ENCODE measurements around the gene KRT81. TPM values are rescaled to one million over a fixed set of nuclear protein-coding genes. Genes with fewer than 3 reads are reported as not detected.
A peak's percentile ranks its signal among the peaks of the same experiment; 100 is the strongest.
"Not testable (repeated sequence)": the region's sequence is repeated elsewhere in the genome, so short reads cannot be mapped to it uniquely, and the experiment has no call there.

KRT81 gene
- total RNA-seq, 1 donor from 2014 or later = not detected

- peaks cover 41% of the 10 kb centered on the region for H3K27me3 ChIP-seq
- no peak for DNase-seq
Measured at GRCh38 chr12:52306731-52307130, 15.4 kb upstream of the KRT81 start.

GRCh38 chr12:52305921-52306705, 14.8 kb upstream of the KRT81 start:
- no peak overlapping the region for H3K4me3 ChIP-seq
- H3K27ac ChIP-seq = no peak overlapping the region
- intact Hi-C loops (cut with DNase I) = no loop called here
- TF ChIP-seq, protein P1, sequence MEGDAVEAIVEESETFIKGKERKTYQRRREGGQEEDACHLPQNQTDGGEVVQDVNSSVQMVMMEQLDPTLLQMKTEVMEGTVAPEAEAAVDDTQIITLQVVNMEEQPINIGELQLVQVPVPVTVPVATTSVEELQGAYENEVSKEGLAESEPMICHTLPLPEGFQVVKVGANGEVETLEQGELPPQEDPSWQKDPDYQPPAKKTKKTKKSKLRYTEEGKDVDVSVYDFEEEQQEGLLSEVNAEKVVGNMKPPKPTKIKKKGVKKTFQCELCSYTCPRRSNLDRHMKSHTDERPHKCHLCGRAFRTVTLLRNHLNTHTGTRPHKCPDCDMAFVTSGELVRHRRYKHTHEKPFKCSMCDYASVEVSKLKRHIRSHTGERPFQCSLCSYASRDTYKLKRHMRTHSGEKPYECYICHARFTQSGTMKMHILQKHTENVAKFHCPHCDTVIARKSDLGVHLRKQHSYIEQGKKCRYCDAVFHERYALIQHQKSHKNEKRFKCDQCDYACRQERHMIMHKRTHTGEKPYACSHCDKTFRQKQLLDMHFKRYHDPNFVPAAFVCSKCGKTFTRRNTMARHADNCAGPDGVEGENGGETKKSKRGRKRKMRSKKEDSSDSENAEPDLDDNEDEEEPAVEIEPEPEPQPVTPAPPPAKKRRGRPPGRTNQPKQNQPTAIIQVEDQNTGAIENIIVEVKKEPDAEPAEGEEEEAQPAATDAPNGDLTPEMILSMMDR (IDR thresholded peaks at IDR 0.05) = peak; percentile 24
- DNase-seq = no peak
- no peak for ATAC-seq
- H3K4me1 ChIP-seq = no peaks in the 10 kb centered on the region
- peaks cover 37% of the 10 kb centered on the region for H3K27me3 ChIP-seq
- no peaks in the 10 kb centered on the region for H3K9me3 ChIP-seq
- no peaks in the 10 kb centered on the region for H3K36me3 ChIP-seq

More at GRCh38 chr12:52306731-52307130, 15.4 kb upstream of the KRT81 start:
- no peak for ATAC-seq
- intact Hi-C loops (cut with DNase I) = no loop called here
- Histone ChIP-seq H3K36me3 (no peaks in the 10 kb centered on the region), H3K4me1 (no peaks in the 10 kb centered on the region), H3K4me3 (no peak overlapping the region), H3K27ac (no peak overlapping the region), H3K9me3 (no peaks in the 10 kb centered on the region)
- TF ChIP-seq, protein P1 (IDR thresholded peaks at IDR 0.05) = no peak

GRCh38 chr12:52304941-52305411, 13.6 kb upstream of the KRT81 start:
- H3K4me3 ChIP-seq; H3K9me3 ChIP-seq; H3K36me3 ChIP-seq; DNase-seq; H3K27ac ChIP-seq; intact Hi-C loops (cut with DNase I); H3K4me1 ChIP-seq: not testable (repeated sequence)
- peak; percentile 6 for ATAC-seq
- peaks cover 34% of the 10 kb centered on the region for H3K27me3 ChIP-seq

DNA sequence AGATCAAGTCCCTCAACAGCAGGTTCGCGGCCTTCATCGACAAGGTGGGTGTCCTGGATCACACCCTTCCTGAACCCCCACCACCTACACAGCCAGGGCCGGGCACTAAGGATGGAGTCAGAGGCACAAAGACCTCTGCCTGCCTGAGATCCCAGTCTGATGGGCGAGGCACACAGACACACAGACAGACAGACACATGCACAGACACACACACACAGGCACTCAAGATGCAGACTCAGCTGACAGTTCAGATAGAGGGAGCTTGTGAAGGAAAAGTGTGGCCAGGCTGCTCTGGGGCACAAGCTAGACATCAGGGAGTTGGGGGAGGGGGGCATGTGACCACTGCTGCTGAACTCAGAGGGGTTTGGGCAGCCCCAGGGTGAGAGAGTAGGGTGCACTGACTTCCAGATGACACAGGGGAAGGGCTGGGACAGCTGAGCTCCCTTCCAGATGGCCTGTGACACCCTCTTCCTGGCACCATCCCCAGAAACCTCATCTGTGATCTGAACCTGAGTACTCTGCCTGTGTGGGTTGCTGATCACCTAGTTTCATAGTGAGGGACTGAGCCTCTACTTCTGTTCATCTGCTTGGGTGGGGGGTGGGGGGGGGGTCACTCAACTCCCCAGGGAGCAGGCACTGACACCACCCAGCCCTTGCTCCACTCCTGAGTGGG, 11.0 kb upstream of the KRT81 start:
- H3K9me3 ChIP-seq; intact Hi-C loops (cut with DNase I); DNase-seq; H3K4me1 ChIP-seq; H3K36me3 ChIP-seq; H3K4me3 ChIP-seq; H3K27ac ChIP-seq; ATAC-seq: not testable (repeated sequence)
- peaks cover 12% of the 10 kb centered on the region for H3K27me3 ChIP-seq

DNA sequence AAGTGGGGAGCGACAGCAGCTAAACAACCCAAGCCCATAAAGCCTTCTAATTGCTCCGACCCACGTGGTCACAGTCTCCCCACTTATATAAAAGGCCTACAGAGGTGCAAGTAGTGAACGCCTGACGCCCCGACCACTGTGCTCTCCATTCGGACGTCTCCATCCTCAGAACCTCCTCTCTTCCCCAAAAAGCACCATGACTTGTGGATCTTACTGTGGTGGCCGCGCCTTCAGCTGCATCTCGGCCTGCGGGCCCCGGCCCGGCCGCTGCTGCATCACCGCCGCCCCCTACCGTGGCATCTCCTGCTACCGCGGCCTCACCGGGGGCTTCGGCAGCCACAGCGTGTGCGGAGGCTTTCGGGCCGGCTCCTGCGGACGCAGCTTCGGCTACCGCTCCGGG, 10.4 kb upstream of the KRT81 start:
- ATAC-seq; H3K4me3 ChIP-seq; intact Hi-C loops (cut with DNase I); H3K9me3 ChIP-seq; DNase-seq; H3K27ac ChIP-seq; H3K27me3 ChIP-seq; H3K4me1 ChIP-seq; H3K36me3 ChIP-seq: not testable (repeated sequence)

DNA sequence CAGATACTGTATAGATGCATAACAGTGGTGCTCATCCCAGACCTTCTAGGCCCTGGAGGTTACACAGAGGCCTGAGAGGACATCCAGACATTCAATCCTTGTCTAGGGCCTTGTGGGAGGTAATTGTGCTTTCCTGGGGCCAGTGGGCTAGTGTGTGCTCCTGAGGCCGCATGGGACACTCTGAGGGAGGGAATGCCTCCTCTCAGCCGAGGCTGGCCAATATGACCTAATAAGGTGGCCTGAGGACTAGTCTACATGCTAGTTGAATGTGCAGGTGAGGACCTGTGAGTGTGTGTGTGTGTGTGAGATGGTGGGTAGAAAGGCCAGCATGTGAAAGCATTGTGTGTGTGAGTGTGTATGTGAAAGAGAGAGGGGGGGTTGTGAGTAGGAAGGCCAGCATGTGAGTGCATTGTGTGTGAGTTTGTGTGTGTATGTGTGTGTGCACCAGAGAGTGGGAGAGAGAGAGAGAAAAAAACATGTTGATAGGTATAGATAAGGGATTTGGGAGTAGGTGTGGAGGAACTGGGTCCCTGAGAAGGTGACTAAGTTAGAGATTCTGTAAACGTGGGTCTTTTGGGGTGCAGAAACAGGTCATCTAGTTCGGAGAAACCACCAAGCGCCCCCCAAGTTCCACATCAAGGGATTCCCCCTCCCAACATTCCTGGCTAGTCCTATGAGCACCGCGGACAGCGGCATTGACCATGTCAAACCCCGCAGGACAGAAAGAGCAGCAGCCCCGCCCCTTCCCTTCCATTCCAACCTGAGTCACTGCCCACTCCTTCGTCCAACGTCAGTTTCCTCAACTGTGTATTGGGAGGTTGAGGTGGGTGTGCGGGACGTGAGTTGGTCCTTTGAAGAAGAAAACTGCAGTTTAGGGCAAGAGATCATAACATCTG, 9.7 kb upstream of the KRT81 start:
- no peak overlapping the region for H3K27ac ChIP-seq
- H3K4me3 ChIP-seq = no peak overlapping the region
- H3K4me1 ChIP-seq = no peaks in the 10 kb centered on the region
- H3K27me3 ChIP-seq = no peaks in the 10 kb centered on the region
- ATAC-seq (no peak), DNase-seq (no peak)
- intact Hi-C loops (cut with DNase I) = no loop called here
- no peaks in the 10 kb centered on the region for H3K9me3 ChIP-seq
- TF ChIP-seq, protein P1 (IDR thresholded peaks at IDR 0.05) = no peak
- H3K36me3 ChIP-seq = no peaks in the 10 kb centered on the region
